Measurements from ENCODE around the gene AQP5.

- TF ChIP-seq EZH2 (IDR thresholded peaks at IDR 0.05; ENCODE audit: low read depth) (no peak), CTCF (conservative IDR thresholded peaks at IDR 0.05) (no peak)
Observed at GRCh38 chr12:49987625-49988303, 26.1 kb downstream of the AQP5 start.

Data from PC-9 (cell line).